Parathyroid adenoma (tissue), 2 donors: ENCODE results near the gene GLP1R.

Experiments used
- H2AFZ ChIP-seq: fragments of 300-600 bp; sonication (generic); one replicate; pipeline ENCODE4 v1.7.0; 2017; ENCODE audit warnings: antibody characterized with exemption, mild to moderate bottlenecking
- H3K27ac ChIP-seq: fragments of 300-600 bp; sonication (generic); one replicate; pipeline ENCODE4 v1.7.0; 2017
- H3K27me3 ChIP-seq: fragments of 300-600 bp; sonication (generic); one replicate; pipeline ENCODE4 v1.7.0; 2017; ENCODE audit warnings: low read length; ENCODE audit not compliant: control insufficient read depth, insufficient read depth
- H3K36me3 ChIP-seq: fragments of 300-600 bp; sonication (generic); one replicate; pipeline ENCODE4 v1.7.0; 2017; ENCODE audit warnings: low read length; ENCODE audit not compliant: control insufficient read depth, insufficient read depth
- H3K4me1 ChIP-seq: fragments of 300-600 bp; sonication (generic); one replicate; pipeline ENCODE4 v1.7.0; 2017; ENCODE audit warnings: control low read depth
- H3K4me2 ChIP-seq: fragments of 300-600 bp; sonication (generic); one replicate; pipeline ENCODE4 v1.7.0; 2017; ENCODE audit warnings: low read length
- H3K4me3 ChIP-seq: fragments of 300-600 bp; sonication (generic); one replicate; pipeline ENCODE4 v1.7.0; 2017; ENCODE audit warnings: low read depth, low read length
- H3K79me2 ChIP-seq: fragments of 300-600 bp; sonication (generic); one replicate; pipeline ENCODE4 v1.7.0; 2017; ENCODE audit warnings: control low read depth
- H3K9ac ChIP-seq: fragments of 300-600 bp; sonication (generic); one replicate; pipeline ENCODE4 v1.7.0; 2017; ENCODE audit warnings: mild to moderate bottlenecking
- H3K9me3 ChIP-seq: fragments of 300-600 bp; sonication (generic); one replicate; pipeline ENCODE4 v1.7.0; 2017; ENCODE audit warnings: low read length; ENCODE audit not compliant: control insufficient read depth
- TF ChIP-seq, protein P1 (sequence below): fragments of 300-600 bp; sonication (generic); IDR thresholded peaks from one replicate; pipeline ENCODE4 v1.7.0; 2017; ENCODE audit warnings: antibody characterized with exemption, mild to moderate bottlenecking
- donor health status: primary hyperparathyroidism.

The GLP1R gene

DNA sequence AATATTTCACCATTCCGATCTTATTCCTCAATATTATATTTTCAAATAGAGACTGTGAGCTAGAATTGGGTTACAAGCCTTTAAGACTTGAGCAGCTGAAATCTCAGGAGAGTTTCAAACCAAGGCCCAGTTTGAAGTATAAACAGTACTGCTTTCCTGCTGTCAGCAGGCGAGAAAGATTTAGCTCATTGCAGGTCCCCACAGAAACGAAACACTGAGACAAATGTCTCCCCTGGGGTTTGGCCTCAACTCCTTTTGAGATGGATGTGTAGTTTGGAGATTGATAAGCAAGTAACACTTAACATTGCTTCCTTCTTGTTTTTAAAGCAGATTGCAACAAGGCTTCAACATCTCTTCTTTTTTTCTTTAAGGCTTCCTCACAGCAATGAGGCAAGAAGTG, 22.4 kb upstream of the GLP1R start:
- H3K36me3 ChIP-seq: no peaks in the 10 kb centered on the region
- H3K4me2 ChIP-seq: no peak overlapping the region
- H3K9me3 ChIP-seq: no peaks in the 10 kb centered on the region
- H3K27ac ChIP-seq: no peak overlapping the region
- no peaks in the 10 kb centered on the region for H3K27me3 ChIP-seq
- H2AFZ ChIP-seq: no peak overlapping the region
- no peaks in the 10 kb centered on the region for H3K79me2 ChIP-seq
- TF ChIP-seq, protein P1, sequence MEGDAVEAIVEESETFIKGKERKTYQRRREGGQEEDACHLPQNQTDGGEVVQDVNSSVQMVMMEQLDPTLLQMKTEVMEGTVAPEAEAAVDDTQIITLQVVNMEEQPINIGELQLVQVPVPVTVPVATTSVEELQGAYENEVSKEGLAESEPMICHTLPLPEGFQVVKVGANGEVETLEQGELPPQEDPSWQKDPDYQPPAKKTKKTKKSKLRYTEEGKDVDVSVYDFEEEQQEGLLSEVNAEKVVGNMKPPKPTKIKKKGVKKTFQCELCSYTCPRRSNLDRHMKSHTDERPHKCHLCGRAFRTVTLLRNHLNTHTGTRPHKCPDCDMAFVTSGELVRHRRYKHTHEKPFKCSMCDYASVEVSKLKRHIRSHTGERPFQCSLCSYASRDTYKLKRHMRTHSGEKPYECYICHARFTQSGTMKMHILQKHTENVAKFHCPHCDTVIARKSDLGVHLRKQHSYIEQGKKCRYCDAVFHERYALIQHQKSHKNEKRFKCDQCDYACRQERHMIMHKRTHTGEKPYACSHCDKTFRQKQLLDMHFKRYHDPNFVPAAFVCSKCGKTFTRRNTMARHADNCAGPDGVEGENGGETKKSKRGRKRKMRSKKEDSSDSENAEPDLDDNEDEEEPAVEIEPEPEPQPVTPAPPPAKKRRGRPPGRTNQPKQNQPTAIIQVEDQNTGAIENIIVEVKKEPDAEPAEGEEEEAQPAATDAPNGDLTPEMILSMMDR: no peak
- H3K4me3 ChIP-seq: no peak overlapping the region
- no peak overlapping the region for H3K9ac ChIP-seq
- no peaks in the 10 kb centered on the region for H3K4me1 ChIP-seq

DNA sequence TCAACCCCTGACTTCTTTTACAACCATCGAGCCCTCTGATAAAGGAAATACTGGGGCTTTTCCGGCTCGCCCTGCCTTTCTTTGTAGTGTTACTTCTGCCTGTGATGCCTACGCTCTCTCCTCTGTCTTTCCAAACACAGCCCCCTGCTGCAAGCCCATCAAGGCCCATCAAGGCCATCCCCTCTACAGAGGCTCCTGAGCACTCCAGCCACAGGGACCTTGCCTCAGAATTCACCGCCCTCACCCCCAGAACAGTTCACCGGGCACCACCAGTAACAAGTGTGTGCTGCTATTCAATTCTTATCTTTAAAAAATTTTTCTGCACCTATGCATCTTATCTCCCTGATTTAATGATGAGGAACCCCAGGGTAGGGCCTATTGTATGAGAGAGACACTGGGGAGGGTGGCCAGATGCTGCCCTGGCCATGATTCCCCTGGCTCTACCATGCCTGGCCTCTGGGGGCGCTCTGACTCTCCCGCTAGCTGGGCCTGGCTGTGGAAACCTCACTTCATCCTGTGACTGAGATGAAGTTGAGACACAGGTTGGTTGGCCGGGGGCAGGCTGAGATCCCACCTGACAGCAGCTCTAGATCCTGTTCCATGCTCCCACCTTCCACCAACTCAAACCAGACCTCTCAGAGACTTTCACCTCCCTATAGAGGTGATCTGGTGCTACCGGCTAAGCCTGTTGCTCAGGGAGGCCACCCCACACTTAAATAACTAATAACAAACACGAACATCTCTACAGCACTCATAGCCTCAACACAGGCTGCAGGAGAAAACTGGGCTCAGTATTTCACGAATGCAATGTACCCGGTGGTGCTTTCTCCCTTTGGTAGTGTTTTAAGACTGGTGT, 19.2 kb upstream of the GLP1R start:
- TF ChIP-seq, protein P1: peak; percentile 60
- no peaks in the 10 kb centered on the region for H3K4me1 ChIP-seq
- no peaks in the 10 kb centered on the region for H3K27me3 ChIP-seq
- H3K79me2 ChIP-seq: no peaks in the 10 kb centered on the region
- no peak overlapping the region for H3K9ac ChIP-seq
- H3K36me3 ChIP-seq: no peaks in the 10 kb centered on the region
- H3K9me3 ChIP-seq: no peaks in the 10 kb centered on the region
- no peak overlapping the region for H3K27ac ChIP-seq
- no peak overlapping the region for H2AFZ ChIP-seq
- no peak overlapping the region for H3K4me2 ChIP-seq
- no peak overlapping the region for H3K4me3 ChIP-seq

DNA sequence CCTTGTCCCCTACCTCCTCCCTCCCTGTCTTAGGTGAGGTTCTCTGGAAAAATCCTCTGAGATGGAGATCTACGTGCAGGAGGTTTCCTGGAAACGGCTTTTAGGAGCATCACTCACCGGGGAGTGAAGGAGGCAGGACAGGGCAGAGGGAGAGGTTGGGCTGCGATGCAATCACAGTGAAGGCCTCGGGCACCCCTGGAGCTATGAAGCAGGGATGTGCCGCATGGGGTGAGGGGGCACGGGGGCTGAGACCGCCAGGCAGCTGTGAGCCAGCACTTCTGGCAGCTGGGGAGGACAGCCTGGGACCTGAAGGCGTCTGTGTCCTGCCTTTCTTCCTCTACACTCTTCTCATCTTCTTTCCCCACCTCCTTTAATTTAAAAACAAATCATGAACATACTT, 12.9 kb upstream of the GLP1R start:
- Histone ChIP-seq H2AFZ (no peak overlapping the region), H3K9me3 (no peaks in the 10 kb centered on the region), H3K4me2 (no peak overlapping the region), H3K27ac (no peak overlapping the region), H3K27me3 (no peaks in the 10 kb centered on the region), H3K4me3 (no peak overlapping the region), H3K9ac (no peak overlapping the region), H3K4me1 (no peaks in the 10 kb centered on the region), H3K36me3 (no peaks in the 10 kb centered on the region), H3K79me2 (no peaks in the 10 kb centered on the region)
- TF ChIP-seq, protein P1: no peak

DNA sequence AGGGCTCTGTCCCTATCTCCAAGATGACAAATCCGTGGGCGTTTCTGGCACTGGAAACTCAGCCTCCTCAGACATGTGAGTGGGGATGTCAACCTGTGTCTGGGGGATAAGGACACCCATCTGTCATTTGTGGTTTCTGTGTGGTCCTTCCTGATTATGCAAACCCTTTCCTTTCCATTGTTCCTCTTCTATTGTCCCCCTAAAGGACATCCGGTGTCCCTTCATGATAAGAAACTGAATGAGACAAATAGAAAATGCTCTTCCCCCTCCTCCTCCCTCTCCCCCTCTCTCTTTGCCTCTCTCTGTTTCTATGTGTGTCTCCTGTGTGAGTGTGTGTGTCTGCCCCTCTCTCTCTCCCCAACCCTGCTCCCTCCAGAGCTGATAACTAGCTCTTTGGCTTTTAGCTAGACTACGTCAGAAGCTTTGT, 11.5 kb upstream of the GLP1R start:
- TF ChIP-seq, protein P1: no peak
- H3K9me3 ChIP-seq: no peaks in the 10 kb centered on the region
- no peaks in the 10 kb centered on the region for H3K36me3 ChIP-seq
- no peak overlapping the region for H3K27ac ChIP-seq
- H3K4me3 ChIP-seq: no peak overlapping the region
- no peak overlapping the region for H3K4me2 ChIP-seq
- no peak overlapping the region for H3K9ac ChIP-seq
- H3K4me1 ChIP-seq: no peaks in the 10 kb centered on the region
- no peaks in the 10 kb centered on the region for H3K79me2 ChIP-seq
- no peak overlapping the region for H2AFZ ChIP-seq
- H3K27me3 ChIP-seq: no peaks in the 10 kb centered on the region

DNA sequence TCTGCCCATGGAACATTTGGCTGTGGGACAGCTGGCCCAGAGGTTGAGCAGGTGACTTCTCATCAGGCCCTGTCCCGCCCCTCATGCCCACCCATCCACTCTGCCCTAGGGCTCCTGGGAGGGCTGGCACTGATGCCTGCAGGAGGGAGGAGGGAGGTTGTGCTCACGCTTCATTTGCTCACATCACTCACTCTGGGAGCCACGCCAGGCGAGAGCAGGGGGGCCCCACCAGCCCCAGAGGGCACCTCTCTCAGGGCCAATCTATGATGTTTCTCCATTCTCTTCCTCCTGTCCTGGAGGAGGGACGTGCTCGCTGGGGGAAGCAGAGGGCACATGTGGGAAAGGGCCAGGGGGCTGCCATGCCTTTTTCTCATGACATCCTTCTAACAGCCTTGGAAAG, 10.9 kb upstream of the GLP1R start:
- no peak overlapping the region for H3K27ac ChIP-seq
- TF ChIP-seq, protein P1: no peak

More for the DNA sequence above, 10.9 kb upstream of the GLP1R start:
- H3K4me3 ChIP-seq: no peak overlapping the region
- H3K9ac ChIP-seq: no peak overlapping the region
- no peaks in the 10 kb centered on the region for H3K9me3 ChIP-seq
- no peaks in the 10 kb centered on the region for H3K27me3 ChIP-seq
- no peaks in the 10 kb centered on the region for H3K79me2 ChIP-seq
- H3K36me3 ChIP-seq: no peaks in the 10 kb centered on the region
- no peak overlapping the region for H3K4me2 ChIP-seq
- H3K4me1 ChIP-seq: no peaks in the 10 kb centered on the region
- H2AFZ ChIP-seq: no peak overlapping the region
